ENCODE data around the gene STPG4. TPM values are rescaled to one million over a fixed set of nuclear protein-coding genes. Genes with fewer than 3 reads are reported as not detected.
A peak's percentile ranks its signal among the peaks of the same experiment; 100 is the strongest.
"Not testable (repeated sequence)": the region's sequence is repeated elsewhere in the genome, so short reads cannot be mapped to it uniquely, and the experiment has no call there.

Gene STPG4
- total RNA-seq, 2 experiments from 2014 or later = not detected

- no peak for DNase-seq
- Mint-ChIP-seq H3K36me3 (no peaks in the 10 kb centered on the region), H3K4me3 (no peak overlapping the region), H3K27me3 (no peaks in the 10 kb centered on the region), H3K27ac (no peak overlapping the region), H3K4me1 (ENCODE audit: low read depth) (no peaks in the 10 kb centered on the region), H3K9me3 (no peaks in the 10 kb centered on the region)
- ChIA-PET CTCF (no interaction called here), POLR2A (no interaction called here)
- intact Hi-C loops (cut with micrococcal nuclease) = no loop called here
These were observed 32.0 kb upstream of the STPG4 start for GRCh38 chr2:47187069-47187468.

DNA sequence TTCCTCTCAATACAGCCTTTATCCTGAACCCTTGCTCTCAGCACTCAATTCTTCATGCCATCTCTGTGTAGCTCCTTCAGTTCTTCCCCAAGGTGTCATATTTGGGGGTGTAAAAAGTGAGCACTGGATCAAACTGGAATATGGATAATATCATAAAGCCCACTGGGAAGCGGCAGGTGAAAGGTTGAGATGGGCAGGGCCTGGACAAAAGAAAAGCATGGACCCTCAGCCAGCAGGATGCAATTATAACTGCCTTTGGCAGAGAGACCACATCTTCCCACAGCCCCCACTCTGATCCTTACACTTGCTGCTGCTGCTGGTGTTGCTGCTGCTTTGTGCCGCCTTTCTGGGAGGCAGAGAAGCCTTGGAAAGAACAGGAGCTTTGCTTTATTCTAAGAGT, 31.2 kb upstream of the STPG4 start:
- no peaks in the 10 kb centered on the region for H3K27me3 Mint-ChIP-seq
- H3K4me3 Mint-ChIP-seq = no peak overlapping the region
- peaks cover 1% of the 10 kb centered on the region for H3K4me1 Mint-ChIP-seq (ENCODE audit: low read depth)
- POLR2A ChIA-PET = no interaction called here
- H3K27ac Mint-ChIP-seq = no peak overlapping the region
- no peak for DNase-seq
- CTCF ChIA-PET = no interaction called here
- intact Hi-C loops (cut with micrococcal nuclease) = no loop called here
- H3K9me3 Mint-ChIP-seq = no peaks in the 10 kb centered on the region
- H3K36me3 Mint-ChIP-seq = no peaks in the 10 kb centered on the region

- H3K36me3 Mint-ChIP-seq; H3K27me3 Mint-ChIP-seq; intact Hi-C loops (cut with micrococcal nuclease); H3K4me1 Mint-ChIP-seq (ENCODE audit: low read depth); H3K4me3 Mint-ChIP-seq; POLR2A ChIA-PET; H3K27ac Mint-ChIP-seq; DNase-seq; H3K9me3 Mint-ChIP-seq: not testable (repeated sequence)
- CTCF ChIA-PET = interaction anchor here (0.6 to 0.9 kb wide), 2 partner anchors 87 to 476 kb away, joined by 3 to 4 read pairs; no protein-coding TSS in a partner anchor
These were observed 30.0 kb upstream of the STPG4 start for GRCh38 chr2:47185098-47185497.

GRCh38 chr2:47181176-47181575, 26.1 kb upstream of the STPG4 start:
- no peak for DNase-seq
- intact Hi-C loops (cut with micrococcal nuclease) = no loop called here
- Mint-ChIP-seq H3K27ac (no peak overlapping the region), H3K4me1 (ENCODE audit: low read depth) (peaks cover 16% of the 10 kb centered on the region), H3K9me3 (peaks cover 2% of the 10 kb centered on the region), H3K36me3 (peaks cover 7% of the 10 kb centered on the region), H3K4me3 (no peak overlapping the region), H3K27me3 (peaks cover 2% of the 10 kb centered on the region)
- CTCF ChIA-PET = no interaction called here
- POLR2A ChIA-PET = no interaction called here

DNA sequence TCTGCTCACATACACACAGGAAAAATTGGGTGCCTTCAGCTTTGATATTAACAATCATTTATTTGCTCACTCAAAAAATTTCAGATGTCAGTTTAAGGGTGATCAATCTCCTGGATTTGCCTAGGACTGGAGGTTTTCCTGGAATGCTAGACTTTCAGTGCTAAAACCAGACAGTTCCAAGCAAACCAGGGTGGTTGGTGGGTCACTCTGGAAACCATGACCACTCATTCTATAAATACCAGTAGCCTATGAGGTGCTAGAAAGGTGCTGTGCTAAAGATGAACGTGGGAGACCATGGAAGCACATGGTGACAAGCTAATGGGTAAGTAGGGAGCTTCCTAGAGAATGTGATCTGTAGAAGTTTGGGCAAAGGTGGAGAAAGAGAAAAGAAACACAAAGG, 25.4 kb upstream of the STPG4 start:
- intact Hi-C loops (cut with micrococcal nuclease) = no loop called here
- CTCF ChIA-PET = no interaction called here
- Mint-ChIP-seq H3K4me1 (ENCODE audit: low read depth) (peaks cover 19% of the 10 kb centered on the region), H3K4me3 (no peak overlapping the region), H3K9me3 (peaks cover 2% of the 10 kb centered on the region), H3K27ac (no peak overlapping the region), H3K27me3 (peaks cover 5% of the 10 kb centered on the region), H3K36me3 (peaks cover 12% of the 10 kb centered on the region)
- POLR2A ChIA-PET = no interaction called here
- DNase-seq = no peak

- H3K36me3 Mint-ChIP-seq = peaks cover 20% of the 10 kb centered on the region
- DNase-seq = no peak
- CTCF ChIA-PET = interaction anchor here (1.1 kb wide), 1 partner anchor 261 kb away, joined by 3 read pairs; no protein-coding TSS in a partner anchor
- H3K9me3 Mint-ChIP-seq = peaks cover 2% of the 10 kb centered on the region
- H3K4me3 Mint-ChIP-seq = no peak overlapping the region
- peaks cover 21% of the 10 kb centered on the region for H3K4me1 Mint-ChIP-seq (ENCODE audit: low read depth)
- H3K27ac Mint-ChIP-seq = no peak overlapping the region
- H3K27me3 Mint-ChIP-seq = peaks cover 5% of the 10 kb centered on the region
- POLR2A ChIA-PET = no interaction called here
- intact Hi-C loops (cut with micrococcal nuclease) = no loop called here
These were observed 24.3 kb upstream of the STPG4 start for GRCh38 chr2:47179388-47179787.

- peaks cover 5% of the 10 kb centered on the region for H3K27me3 Mint-ChIP-seq
- H3K4me3 Mint-ChIP-seq = no peak overlapping the region
- no peak overlapping the region for H3K27ac Mint-ChIP-seq
- no peak for DNase-seq
- CTCF ChIA-PET = no interaction called here
- peaks cover 2% of the 10 kb centered on the region for H3K9me3 Mint-ChIP-seq
- peaks cover 30% of the 10 kb centered on the region for H3K4me1 Mint-ChIP-seq (ENCODE audit: low read depth)
- POLR2A ChIA-PET = interaction anchor here (0.7 kb wide), 1 partner anchor 43 kb away, joined by 3 read pairs; no protein-coding TSS in a partner anchor
- intact Hi-C loops (cut with micrococcal nuclease) = no loop called here
- peaks cover 24% of the 10 kb centered on the region for H3K36me3 Mint-ChIP-seq
These were observed 23.2 kb upstream of the STPG4 start for GRCh38 chr2:47178341-47178740.

- DNase-seq = no peak
- H3K36me3 Mint-ChIP-seq = peaks cover 26% of the 10 kb centered on the region
- peaks cover 5% of the 10 kb centered on the region for H3K27me3 Mint-ChIP-seq
- intact Hi-C loops (cut with micrococcal nuclease) = no loop called here
- ChIA-PET POLR2A (no interaction called here), CTCF (no interaction called here)
- H3K4me1 Mint-ChIP-seq (ENCODE audit: low read depth) = peaks cover 41% of the 10 kb centered on the region
- peak overlapping the region; percentile 100 for H3K27ac Mint-ChIP-seq
- H3K4me3 Mint-ChIP-seq = peak overlapping the region; percentile 100
- peaks cover 2% of the 10 kb centered on the region for H3K9me3 Mint-ChIP-seq
These were observed 22.0 kb upstream of the STPG4 start for GRCh38 chr2:47177043-47177565.

DNA sequence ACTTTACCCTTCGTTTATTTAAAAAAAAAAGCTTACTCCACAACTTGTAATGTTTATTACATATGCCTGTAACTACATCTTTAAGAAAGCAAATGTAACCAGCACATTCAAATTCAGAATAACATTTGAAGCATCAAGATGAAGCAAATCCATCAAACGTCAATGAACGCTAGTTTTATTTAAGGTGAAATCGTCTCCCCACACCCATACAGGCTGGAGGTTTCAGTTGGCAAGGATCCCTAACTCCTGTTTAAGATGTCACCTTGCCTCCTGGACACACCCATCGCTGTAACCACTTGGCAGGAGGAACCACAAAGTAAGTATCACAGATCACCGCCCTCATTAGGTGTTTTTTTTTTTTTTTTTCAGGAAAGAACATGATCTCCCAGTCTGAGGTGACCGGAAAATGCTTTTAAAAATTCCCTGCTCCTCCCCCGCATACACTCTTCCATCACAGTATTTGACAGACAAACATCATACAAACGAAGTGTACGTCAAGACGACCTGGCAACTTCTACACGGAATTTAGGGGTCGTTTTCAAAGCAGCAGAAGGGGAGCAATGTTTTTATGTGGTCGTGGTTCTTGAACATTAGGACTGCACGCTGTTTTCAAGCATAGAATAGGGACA, 19.7 kb upstream of the STPG4 start:
- H3K36me3 Mint-ChIP-seq = peaks cover 39% of the 10 kb centered on the region
- CTCF ChIA-PET = interaction anchor here (0.7 kb wide), 1 partner anchor 152 kb away, joined by 3 read pairs; no protein-coding TSS in a partner anchor
- peak; percentile 54 for DNase-seq
- intact Hi-C loops (cut with micrococcal nuclease) = no loop called here
- H3K4me1 Mint-ChIP-seq (ENCODE audit: low read depth) = peaks cover 57% of the 10 kb centered on the region
- H3K4me3 Mint-ChIP-seq = peak overlapping the region; percentile 88
- H3K27ac Mint-ChIP-seq = peak overlapping the region; percentile 93
- POLR2A ChIA-PET = no interaction called here
- H3K9me3 Mint-ChIP-seq = peaks cover 2% of the 10 kb centered on the region
- H3K27me3 Mint-ChIP-seq = peaks cover 5% of the 10 kb centered on the region

DNA sequence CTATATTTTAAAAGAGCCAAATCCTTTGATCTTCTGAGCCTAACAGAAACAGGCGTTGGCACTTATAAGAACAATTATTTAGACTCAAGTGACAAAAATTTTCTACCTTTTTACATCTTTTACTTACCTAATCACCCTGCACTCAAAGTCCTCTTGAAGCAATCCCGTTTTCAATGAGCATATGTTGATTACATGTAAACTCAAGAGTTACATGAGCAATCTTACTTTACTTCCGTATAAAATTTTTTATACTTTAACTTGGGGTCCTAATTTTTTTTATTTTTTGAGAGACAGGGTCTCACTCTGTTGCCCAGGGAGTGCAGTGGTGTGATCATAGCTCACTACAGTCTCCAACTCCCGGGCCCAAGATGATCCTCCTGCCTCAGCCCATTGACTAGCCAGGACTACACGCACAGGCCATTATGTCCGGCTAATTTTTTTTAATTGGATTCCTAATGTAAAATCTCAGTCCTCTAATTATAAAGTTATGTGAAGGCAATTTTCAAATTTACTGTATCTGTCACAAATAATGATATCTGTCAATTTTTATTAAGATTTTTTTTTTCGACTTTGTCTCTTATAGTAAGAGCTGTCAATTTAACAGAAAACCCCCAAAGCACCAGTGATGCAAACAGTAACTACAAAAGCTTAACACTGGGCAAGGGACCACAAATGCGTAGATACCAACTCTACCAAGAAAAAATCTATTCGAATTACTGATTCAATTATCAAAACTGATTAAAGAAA, 19.1 kb upstream of the STPG4 start:
- Mint-ChIP-seq H3K27me3 (peaks cover 5% of the 10 kb centered on the region), H3K4me3 (peak overlapping the region; percentile 88), H3K36me3 (peaks cover 43% of the 10 kb centered on the region), H3K9me3 (peaks cover 2% of the 10 kb centered on the region), H3K4me1 (ENCODE audit: low read depth) (peaks cover 61% of the 10 kb centered on the region), H3K27ac (peak overlapping the region; percentile 93)
- ChIA-PET POLR2A (no interaction called here), CTCF (interaction anchor here (0.7 to 1.2 kb wide), 2 partner anchors 9 to 153 kb away, joined by 3 read pairs; no protein-coding TSS in a partner anchor)
- DNase-seq = no peak
- intact Hi-C loops (cut with micrococcal nuclease) = no loop called here

- DNase-seq = no peak
- peaks cover 50% of the 10 kb centered on the region for H3K36me3 Mint-ChIP-seq
- H3K9me3 Mint-ChIP-seq = peaks cover 2% of the 10 kb centered on the region
- H3K4me3 Mint-ChIP-seq = peak overlapping the region; percentile 30
- no peak overlapping the region for H3K27ac Mint-ChIP-seq
- H3K4me1 Mint-ChIP-seq (ENCODE audit: low read depth) = peaks cover 67% of the 10 kb centered on the region
- peaks cover 5% of the 10 kb centered on the region for H3K27me3 Mint-ChIP-seq
- intact Hi-C loops (cut with micrococcal nuclease) = no loop called here
- CTCF ChIA-PET = interaction anchor here (0.6 to 1.2 kb wide), 4 partner anchors 8 to 267 kb away, joined by 3 read pairs; no protein-coding TSS in a partner anchor
- POLR2A ChIA-PET = interaction anchor here (0.6 kb wide), 1 partner anchor 580 kb away, joined by 3 read pairs; no protein-coding TSS in a partner anchor
These were observed 18.0 kb upstream of the STPG4 start for GRCh38 chr2:47172922-47173695.

Data from activated CD4-positive, alpha-beta memory T cell treated with anti-CD3 and anti-CD28 coated beads for 36 hours (primary cell).